Fibroblast of lung (primary cell): ENCODE data around the gene GPATCH1. TPM values are rescaled to one million over a fixed set of nuclear protein-coding genes. Genes with fewer than 3 reads are reported as not detected.

Source experiments
- DNase-seq, 2 donors: peaks; one replicate each; pipeline versions ENCODE4 v3.0.0 to v3.0.0-alpha.2; 2010; ENCODE audit warnings: low read depth in 2 of 2
- H2AFZ ChIP-seq: 2 replicates; pipeline ENCODE4 v1.5.1; 2012; ENCODE audit warnings: low read length, control low read depth, inconsistent platforms
- H3K27ac ChIP-seq: 2 replicates; pipeline ENCODE4 v1.5.1; 2011; ENCODE audit warnings: low read length, control low read depth; ENCODE audit not compliant: insufficient read depth
- H3K27me3 ChIP-seq: 2 replicates; pipeline ENCODE4 v1.5.1; 2011; ENCODE audit warnings: mild to moderate bottlenecking, low read length; ENCODE audit not compliant: control insufficient read depth, insufficient read depth
- H3K36me3 ChIP-seq: 2 replicates; pipeline ENCODE4 v1.5.1; 2011; ENCODE audit warnings: low read length; ENCODE audit not compliant: control insufficient read depth, insufficient read depth
- H3K4me1 ChIP-seq: 2 replicates; pipeline ENCODE4 v1.5.1; 2011; ENCODE audit warnings: low read length; ENCODE audit not compliant: control insufficient read depth, insufficient read depth; ENCODE audit errors: extremely low read depth
- H3K4me2 ChIP-seq: 2 replicates; pipeline ENCODE4 v1.5.1; 2011; ENCODE audit warnings: low read length, control low read depth; ENCODE audit not compliant: insufficient read depth; ENCODE audit errors: extremely low read depth
- H3K4me3 ChIP-seq, 4 experiments: fragments of 200-600 bp in 1 of 4; sonication (generic) in 1 of 4; replicated peaks in 1 of 4; 2 replicates each; pipeline ENCODE4 v1.5.1; 2011 to 2016; ENCODE audit warnings: low read length in 4 of 4, low read depth in 3 of 4, mild to moderate bottlenecking in 3 of 4, control low read depth in 2 of 4, inconsistent platforms in 1 of 4, mixed read lengths in 1 of 4; ENCODE audit not compliant: insufficient read depth in 1 of 4; ENCODE audit errors: control extremely low read depth in 1 of 4
- H3K79me2 ChIP-seq: 2 replicates; pipeline ENCODE4 v1.5.1; 2012; ENCODE audit warnings: mild to moderate bottlenecking, low read length, inconsistent platforms; ENCODE audit not compliant: control insufficient read depth, insufficient read depth
- H3K9ac ChIP-seq: 2 replicates; pipeline ENCODE4 v1.5.1; 2011; ENCODE audit warnings: mild to moderate bottlenecking, low read length, control low read depth; ENCODE audit not compliant: insufficient read depth
- H3K9me3 ChIP-seq: 2 replicates; pipeline ENCODE4 v1.5.1; 2012; ENCODE audit warnings: low read depth, low read length; ENCODE audit not compliant: control insufficient read depth, insufficient read depth
- H4K20me1 ChIP-seq: 2 replicates; pipeline ENCODE4 v1.5.1; 2011; ENCODE audit warnings: low read length; ENCODE audit not compliant: control insufficient read depth, insufficient read depth; ENCODE audit errors: extremely low read depth
- EZH2 ChIP-seq: IDR thresholded peaks from 2 replicates; pipeline ENCODE4 v1.5.1; 2012; ENCODE audit warnings: low read length, control low read depth, mild to moderate bottlenecking; ENCODE audit errors: missing control alignments
- polyA plus RNA-seq, 2 donors: library from polyadenylated mRNA; depleted of rRNA in 1 of 2; stranded (reverse) in 1 of 2; unstranded in 1 of 2; fragments of >200 nt; gene quantifications; 2 replicates each; pipeline ENCODE4 v1.2.1, GENCODE V29; 2011 to 2012; ENCODE audit warnings: missing spikeins in 1 of 2
- total RNA-seq: library from RNA; depleted of rRNA; stranded (reverse); fragments of >200 nt; gene quantifications from 2 replicates; pipeline ENCODE4 v1.2.1, GENCODE V29; 2014
- TF ChIP-seq, protein P1 (sequence below), 2 donors: IDR thresholded peaks in 1 of 2; conservative IDR thresholded peaks in 1 of 2; 1 replicate in 1 of 2; 2 replicates in 1 of 2; pipeline ENCODE4 v1.5.1; 2011 to 2012; ENCODE audit warnings: low read length in 2 of 2, control low read depth in 1 of 2, inconsistent platforms in 1 of 2, low read depth in 1 of 2, mild to moderate bottlenecking in 1 of 2

Gene GPATCH1
- total and polyA plus RNA-seq, 2 donors (not counting 1 experiment from before 2014, with no cell fraction given): 5.6 to 6.3 TPM

DNA sequence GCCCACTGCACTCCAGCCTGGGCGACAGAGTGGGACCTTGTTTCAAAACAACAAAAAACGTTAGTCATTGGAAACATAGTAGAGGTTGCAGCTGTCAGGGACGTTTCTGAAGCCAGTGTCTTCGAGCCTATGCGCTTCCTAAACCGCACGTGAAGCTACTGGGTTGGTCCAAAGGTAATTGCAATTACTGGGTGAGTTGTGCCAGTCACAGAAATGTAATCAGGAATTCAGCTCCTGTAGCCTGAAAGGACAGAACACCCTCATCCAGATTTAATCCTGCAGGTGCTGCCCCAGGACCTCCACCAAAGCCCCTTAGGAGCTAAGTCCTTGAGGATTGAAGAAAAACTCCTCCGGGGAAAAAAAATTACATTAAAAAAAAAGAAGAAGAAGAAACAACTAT lies 13.9 kb upstream of the GPATCH1 start:
- H3K79me2 ChIP-seq: no peaks in the 10 kb centered on the region
- H3K4me2 ChIP-seq: no peak overlapping the region
- H3K27me3 ChIP-seq: no peaks in the 10 kb centered on the region
- no peak for DNase-seq
- H3K27ac ChIP-seq: no peak overlapping the region
- no peak overlapping the region for H3K4me3 ChIP-seq
- H3K9me3 ChIP-seq: no peaks in the 10 kb centered on the region
- no peak overlapping the region for H3K9ac ChIP-seq
- H3K4me1 ChIP-seq: peaks cover 2% of the 10 kb centered on the region
- TF ChIP-seq, protein P1, sequence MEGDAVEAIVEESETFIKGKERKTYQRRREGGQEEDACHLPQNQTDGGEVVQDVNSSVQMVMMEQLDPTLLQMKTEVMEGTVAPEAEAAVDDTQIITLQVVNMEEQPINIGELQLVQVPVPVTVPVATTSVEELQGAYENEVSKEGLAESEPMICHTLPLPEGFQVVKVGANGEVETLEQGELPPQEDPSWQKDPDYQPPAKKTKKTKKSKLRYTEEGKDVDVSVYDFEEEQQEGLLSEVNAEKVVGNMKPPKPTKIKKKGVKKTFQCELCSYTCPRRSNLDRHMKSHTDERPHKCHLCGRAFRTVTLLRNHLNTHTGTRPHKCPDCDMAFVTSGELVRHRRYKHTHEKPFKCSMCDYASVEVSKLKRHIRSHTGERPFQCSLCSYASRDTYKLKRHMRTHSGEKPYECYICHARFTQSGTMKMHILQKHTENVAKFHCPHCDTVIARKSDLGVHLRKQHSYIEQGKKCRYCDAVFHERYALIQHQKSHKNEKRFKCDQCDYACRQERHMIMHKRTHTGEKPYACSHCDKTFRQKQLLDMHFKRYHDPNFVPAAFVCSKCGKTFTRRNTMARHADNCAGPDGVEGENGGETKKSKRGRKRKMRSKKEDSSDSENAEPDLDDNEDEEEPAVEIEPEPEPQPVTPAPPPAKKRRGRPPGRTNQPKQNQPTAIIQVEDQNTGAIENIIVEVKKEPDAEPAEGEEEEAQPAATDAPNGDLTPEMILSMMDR (conservative IDR thresholded peaks at IDR 0.05 in 1 of 2, IDR thresholded peaks at IDR 0.05 in 1 of 2; ENCODE audit: low read depth in 1 of 2, low read length in 2 of 2): no peak
- no peak for TF ChIP-seq EZH2
- H2AFZ ChIP-seq: no peak overlapping the region
- H3K36me3 ChIP-seq: no peaks in the 10 kb centered on the region
- H4K20me1 ChIP-seq: no peaks in the 10 kb centered on the region

DNA sequence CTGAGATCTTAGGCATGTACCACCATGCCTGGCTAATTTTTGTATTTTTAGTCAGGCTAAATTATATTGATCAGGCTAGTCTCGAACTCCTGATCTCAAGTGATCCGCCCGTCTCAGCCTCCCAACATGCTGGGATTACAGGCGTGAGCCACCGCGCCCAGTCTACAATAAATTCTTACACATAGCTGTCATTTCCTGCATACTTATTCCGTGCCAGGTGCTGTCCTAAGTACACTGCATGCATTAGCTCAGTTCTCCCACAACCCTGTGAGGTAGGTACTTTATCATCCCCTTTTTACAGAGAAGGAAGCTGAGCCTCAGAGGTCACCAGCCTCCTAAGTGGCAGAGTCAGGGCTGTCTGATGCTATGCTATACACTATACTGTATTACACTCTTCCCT lies 9.1 kb upstream of the GPATCH1 start:
- Histone ChIP-seq H3K27ac (no peak overlapping the region), H3K4me1 (no peaks in the 10 kb centered on the region), H3K27me3 (no peaks in the 10 kb centered on the region), H4K20me1 (no peaks in the 10 kb centered on the region), H3K4me2 (no peak overlapping the region), H3K9ac (no peak overlapping the region), H3K4me3 (no peak overlapping the region), H3K9me3 (no peaks in the 10 kb centered on the region), H3K79me2 (no peaks in the 10 kb centered on the region), H2AFZ (no peak overlapping the region), H3K36me3 (no peaks in the 10 kb centered on the region)
- no peak for TF ChIP-seq EZH2
- TF ChIP-seq, protein P1 (conservative IDR thresholded peaks at IDR 0.05 in 1 of 2, IDR thresholded peaks at IDR 0.05 in 1 of 2; ENCODE audit: low read depth in 1 of 2, low read length in 2 of 2): no peak
- DNase-seq: peak in 1 of 2 donors; percentile 54

- DNase-seq: no peak
- no peak overlapping the region for H2AFZ ChIP-seq
Observed at GRCh38 chr19:33075519-33075918, 5.5 kb upstream of the GPATCH1 start.

More at GRCh38 chr19:33075519-33075918, 5.5 kb upstream of the GPATCH1 start:
- TF ChIP-seq EZH2: no peak
- TF ChIP-seq, protein P1 (conservative IDR thresholded peaks at IDR 0.05 in 1 of 2, IDR thresholded peaks at IDR 0.05 in 1 of 2; ENCODE audit: low read depth in 1 of 2, low read length in 2 of 2): no peak
- Histone ChIP-seq H3K9ac (no peak overlapping the region), H3K9me3 (no peaks in the 10 kb centered on the region), H3K4me1 (peaks cover 5% of the 10 kb centered on the region), H3K79me2 (no peaks in the 10 kb centered on the region), H4K20me1 (no peaks in the 10 kb centered on the region), H3K27me3 (no peaks in the 10 kb centered on the region), H3K4me2 (no peak overlapping the region), H3K4me3 (no peak overlapping the region), H3K27ac (no peak overlapping the region), H3K36me3 (no peaks in the 10 kb centered on the region)
